HG02610 (cell line): ENCODE measurements around the gene UVSSA.
"Not testable (repeated sequence)": the region's sequence is repeated elsewhere in the genome, so short reads cannot be mapped to it uniquely, and the experiment has no call there.

Source experiments
- ATAC-seq: cut with Tn5 transposase; IDR thresholded peaks from one replicate; pipeline ENCODE4 v1.9.1; 2021; ENCODE audit warnings: mild to moderate bottlenecking, moderate library complexity; ENCODE audit not compliant: unreplicated experiment

The UVSSA gene

DNA sequence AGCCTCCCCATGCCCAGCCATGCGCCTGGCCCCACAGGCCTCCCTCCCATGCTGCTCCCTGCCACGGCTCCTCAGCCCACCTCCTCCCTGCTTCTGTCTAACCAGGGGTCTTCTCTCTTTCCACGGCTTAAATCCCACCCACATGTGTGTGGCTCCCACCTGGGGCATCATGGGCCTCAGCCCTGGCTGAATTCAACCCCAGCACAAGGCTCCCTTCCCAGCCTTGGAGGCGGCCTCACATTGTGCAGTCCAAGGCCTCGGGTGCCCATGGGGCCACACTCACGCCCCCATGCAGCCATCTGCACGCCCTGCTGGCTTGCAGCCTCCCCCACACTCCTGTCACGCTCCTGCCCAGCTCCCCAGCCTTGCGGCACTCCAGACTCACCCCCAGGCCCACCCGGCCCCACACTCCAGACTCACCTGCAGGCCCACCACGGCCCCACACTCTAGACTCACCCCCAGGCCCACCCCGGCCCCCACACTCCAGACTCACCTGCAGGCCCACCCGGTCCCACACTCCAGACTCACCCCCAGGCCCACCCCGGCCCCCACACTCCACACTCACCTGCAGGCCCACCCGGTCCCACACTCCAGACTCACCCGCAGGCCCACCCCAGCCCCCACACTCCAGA lies 30.4 kb upstream of the UVSSA start:
- ATAC-seq, result no peak

DNA sequence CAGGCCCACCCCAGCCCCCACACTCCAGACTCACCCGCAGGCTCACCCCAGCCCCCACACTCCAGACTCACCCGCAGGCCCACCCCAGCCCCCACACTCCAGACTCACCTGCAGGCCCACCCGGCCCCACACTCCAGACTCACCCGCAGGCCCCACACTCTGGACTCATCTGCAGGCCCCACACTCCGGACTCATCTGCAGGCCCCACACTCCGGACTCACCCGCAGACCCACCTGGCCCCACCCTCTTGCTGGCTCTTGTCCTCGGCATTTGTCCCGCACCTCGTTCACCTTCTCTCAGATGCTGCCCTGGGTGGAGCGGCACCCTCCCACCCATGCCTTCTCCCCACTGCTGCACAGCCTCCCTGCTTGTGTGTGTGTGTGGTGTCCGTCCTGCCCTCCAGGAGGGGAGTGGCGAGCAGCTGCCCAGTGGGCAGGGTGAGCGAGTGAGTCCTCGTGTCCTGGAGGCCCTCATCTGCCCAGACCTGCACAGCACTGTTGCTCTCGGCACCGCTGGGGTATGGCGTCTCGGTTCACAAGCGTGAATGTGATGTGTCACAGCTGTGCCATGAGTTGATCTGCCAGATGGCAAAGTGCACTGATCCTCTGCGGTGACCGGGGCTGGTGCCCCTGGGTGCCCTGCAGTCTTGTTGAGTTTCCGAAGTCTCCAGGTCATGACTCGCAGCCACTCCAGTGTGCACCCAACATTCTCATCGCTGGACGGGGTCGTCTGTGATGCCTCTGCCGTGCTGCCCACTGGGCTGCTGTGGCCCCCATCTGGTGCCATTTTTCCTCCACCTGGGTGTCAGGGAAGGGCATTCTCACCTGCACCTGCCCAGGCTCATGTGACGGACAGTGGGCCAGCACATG lies 29.6 kb upstream of the UVSSA start:
- no peak for ATAC-seq

DNA sequence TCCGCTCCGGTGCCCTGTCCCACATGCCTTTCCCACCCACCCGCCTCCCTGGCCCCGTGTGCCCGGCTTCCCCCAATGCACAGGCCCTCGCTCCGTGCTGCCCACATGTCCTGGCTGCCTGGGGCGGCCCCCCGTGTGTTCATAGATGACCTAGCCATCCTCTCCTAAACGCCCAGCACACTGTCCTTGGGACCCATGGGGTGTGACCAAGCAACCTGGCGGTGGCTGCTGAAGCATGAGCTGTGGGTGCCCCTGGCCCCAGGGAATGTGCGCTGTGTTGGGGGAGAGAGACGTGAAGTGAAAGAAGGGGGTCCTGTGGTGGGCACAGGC lies 29.0 kb upstream of the UVSSA start:
- no peak for ATAC-seq

GRCh38 chr4:1318488-1319213 lies 28.4 kb upstream of the UVSSA start:
- no peak for ATAC-seq

DNA sequence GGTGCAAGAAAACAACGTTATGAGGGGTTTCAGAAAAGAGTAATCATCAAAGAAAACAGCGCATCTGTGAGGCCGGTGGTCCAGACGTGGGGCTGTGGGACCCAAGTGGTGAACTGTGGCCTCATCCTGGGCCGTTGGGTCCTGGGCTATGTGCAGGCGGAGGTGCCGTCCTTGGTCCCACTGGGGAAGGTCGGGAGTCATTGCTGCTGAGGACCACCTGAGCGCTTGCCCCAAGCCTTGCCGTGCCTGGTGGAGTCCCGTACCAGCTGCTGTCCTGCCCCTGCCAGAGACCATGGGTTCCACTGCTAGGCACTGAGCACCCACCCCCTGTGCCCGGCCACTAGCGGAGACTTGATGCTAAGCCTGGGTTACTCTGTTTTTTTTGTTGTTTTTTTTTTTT lies 25.5 kb upstream of the UVSSA start:
- no peak for ATAC-seq

DNA sequence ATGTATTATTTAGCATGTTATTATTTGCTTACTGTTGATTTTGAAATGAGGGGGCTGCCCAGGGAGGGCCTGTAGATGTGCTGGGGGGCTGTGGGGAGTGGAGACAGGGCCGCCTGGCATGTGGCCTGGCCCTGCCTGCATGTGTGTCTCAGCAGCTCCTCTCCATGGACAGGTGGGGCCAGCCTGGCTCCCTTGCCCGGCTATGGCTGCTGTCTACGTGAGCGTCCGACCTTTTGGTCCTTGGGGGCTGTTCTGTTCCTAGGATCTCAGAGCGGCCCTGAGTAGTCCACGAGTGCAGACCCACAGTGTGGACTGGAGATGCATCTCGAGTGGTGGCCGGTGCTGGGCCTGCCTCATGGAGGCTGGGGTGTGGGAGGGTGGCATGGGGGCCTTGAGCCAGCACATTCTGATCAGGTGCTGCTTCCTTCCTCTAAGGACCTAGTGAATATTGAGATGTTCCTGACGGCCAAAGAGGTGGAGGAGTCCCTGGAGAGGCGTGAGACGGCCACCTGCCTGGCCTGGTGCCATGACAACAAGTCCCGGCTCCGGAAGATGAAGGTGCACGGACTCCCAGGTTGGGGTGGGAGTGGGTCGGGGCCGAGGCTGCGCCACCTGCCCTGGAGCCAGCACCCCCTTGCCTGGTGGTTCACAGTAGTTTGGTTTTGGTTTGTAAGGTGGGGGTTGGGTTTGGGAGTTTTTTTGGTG lies 24.9 kb upstream of the UVSSA start:
- ATAC-seq, result no peak

GRCh38 chr4:1323280-1323634 lies 23.8 kb upstream of the UVSSA start:
- no peak for ATAC-seq

- ATAC-seq, result no peak
These were observed 23.2 kb upstream of the UVSSA start for GRCh38 chr4:1323635-1324442.

DNA sequence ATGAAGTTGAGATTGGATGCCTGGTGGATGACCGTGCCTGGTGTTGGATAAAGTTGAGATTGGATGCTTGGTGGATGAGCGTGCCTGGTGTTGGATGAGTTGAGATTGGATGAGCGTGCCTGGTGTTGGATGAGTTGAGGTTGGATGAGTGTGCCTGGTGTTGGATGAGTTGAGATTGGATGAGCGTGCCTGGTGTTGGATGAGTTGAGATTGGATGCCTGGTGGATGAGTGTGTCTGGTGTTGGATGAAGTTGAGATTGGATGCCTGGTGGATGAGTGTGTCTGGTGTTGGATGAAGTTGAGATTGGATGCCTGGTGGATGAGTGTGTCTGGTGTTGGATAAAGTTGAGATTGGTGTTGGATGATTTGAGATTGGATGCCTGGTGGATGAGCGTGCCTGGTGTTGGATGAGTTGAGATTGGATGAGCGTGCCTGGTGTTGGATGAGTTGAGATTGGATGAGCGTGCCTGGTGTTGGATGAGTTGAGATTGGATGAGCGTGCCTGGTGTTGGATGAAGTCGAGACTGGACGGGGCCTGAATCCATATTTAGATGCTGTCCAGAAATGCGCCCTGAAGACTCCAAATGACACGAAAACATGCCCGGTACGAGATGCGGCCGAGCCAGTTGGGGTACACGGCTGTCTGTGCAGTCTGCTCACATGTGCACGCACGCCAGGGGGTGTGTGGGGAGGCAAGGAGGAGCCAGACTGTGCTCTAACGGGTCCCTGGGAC lies 22.4 kb upstream of the UVSSA start:
- not testable (repeated sequence) for ATAC-seq

GRCh38 chr4:1325176-1325480 lies 21.9 kb upstream of the UVSSA start:
- no peak for ATAC-seq

- no peak for ATAC-seq
These were observed 21.1 kb upstream of the UVSSA start for GRCh38 chr4:1325681-1326635.

DNA sequence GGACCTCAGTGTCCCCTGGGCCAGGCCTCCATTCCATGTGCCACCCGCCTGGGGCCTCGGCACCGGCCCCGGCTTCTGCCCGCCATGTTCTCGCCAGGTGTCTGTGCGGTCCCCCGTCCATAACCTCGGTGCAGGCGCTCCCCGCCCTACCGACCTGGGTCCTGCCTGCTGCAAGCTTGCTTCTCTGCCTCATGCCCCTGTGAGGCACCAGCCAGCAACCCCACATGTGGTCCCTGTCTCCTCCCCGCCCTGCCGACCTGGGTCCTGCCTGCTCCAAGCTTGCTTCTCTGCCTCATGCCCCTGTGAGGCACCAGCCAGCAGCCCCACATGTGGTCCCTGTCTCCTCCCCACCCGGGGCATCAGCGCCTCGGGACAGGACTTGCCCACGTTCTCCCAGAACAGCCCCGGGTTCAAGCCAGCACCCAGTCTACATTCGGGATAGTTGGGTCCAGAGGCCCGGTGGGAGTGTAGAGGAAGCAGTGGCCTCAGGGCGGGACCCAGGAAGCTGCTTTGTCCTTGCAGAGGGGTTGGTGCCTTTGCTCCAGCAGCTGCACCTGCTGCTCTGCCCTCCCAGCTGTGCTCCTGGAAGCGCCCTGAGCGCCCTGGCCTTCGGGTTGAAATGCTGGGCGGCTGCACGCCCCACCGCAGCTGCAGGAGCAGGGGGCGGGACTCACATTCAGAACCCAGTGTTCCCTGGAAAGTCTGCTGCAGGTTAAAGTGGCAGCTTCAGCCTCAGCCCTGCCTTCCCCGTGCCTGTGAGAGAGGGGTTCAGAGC lies 20.1 kb upstream of the UVSSA start:
- no peak for ATAC-seq

- no peak for ATAC-seq
These were observed 19.3 kb upstream of the UVSSA start for GRCh38 chr4:1327526-1328266.

DNA sequence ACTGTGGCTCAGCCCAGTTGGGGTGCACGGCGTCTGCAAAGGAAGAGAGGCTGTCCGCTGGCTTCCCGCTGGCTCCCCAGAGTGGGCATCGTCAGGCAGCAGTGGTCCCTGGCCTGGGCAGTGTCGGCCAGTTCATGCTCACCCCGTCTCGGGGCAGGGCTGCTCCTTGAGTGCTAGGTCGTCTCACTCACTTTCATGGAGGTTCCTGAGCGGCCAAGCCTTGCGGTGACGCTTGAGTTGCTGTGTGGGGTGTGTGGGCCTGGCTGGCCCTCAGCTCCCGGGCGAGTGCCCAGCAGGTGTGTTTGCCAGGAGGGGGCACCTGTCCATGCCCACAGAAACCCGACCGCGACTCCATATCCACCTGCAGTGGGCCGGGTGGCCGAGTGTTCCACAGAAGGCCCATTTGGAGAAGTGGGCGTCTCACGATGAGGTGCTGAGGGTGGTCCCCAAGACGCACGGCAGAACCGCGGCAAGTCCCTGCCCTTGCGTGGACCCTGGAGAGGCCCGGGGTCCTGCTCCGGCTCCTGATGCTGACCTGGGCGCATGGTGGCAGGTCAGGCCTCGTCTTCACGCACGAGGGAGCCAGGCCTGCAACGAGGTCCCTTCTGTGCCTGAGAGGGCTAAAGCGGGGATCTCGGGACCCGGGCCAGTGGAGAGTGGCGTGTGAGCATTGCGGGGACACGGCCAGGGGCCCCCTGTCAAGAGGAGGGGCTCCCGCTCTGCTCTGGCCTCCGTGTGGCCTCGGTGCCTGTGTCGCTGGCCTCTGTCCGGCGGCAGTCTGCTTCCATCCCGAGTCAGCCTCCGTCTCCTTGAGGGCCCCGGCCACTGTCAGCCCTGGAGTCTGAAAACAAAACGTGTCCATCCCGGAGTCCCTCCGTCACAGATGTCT lies 18.5 kb upstream of the UVSSA start:
- ATAC-seq, result no peak

GRCh38 chr4:1329408-1330371 lies 17.3 kb upstream of the UVSSA start:
- ATAC-seq, result no peak
